Measurements from ENCODE around the gene SPAG17. TPM values are rescaled to one million over a fixed set of nuclear protein-coding genes. Genes with fewer than 3 reads are reported as not detected.

Gene SPAG17
- total RNA-seq, 2 experiments from 2014 or later, result not detected

DNA sequence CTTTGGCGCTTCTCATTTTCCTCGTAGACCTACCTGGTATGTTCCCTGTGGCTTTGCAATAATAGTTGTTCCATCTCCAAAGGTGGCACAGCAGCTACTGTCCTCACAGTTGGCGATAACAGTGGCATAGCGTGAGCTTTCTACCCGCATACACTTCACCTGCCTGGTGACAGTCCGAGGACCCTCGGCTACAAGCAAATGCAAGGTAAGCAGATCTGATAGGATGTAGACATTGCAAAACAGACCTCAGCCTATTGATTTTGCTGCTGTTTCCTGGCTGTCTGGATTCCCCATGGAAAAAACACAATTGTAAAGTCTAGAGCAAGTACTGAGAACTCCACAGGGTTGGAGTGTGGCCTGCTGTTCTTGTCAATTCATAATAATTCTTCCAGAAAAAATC, 177.0 kb downstream of the SPAG17 start:
- Histone ChIP-seq H3K4me2 (ENCODE audit: low read length) (no peak overlapping the region), H3K9me3 (ENCODE audit: low read length) (no peaks in the 10 kb centered on the region), H4K20me1 (ENCODE audit: insufficient read depth, low read length) (no peaks in the 10 kb centered on the region), H2AFZ (ENCODE audit: low read length) (no peak overlapping the region), H3K36me3 (ENCODE audit: insufficient read depth, low read length) (no peaks in the 10 kb centered on the region), H3K4me1 (ENCODE audit: insufficient read depth, low read length, poor library complexity, severe bottlenecking) (no peaks in the 10 kb centered on the region), H3K4me3 (ENCODE audit: low read depth, low read length, poor library complexity, severe bottlenecking) (no peak overlapping the region), H3K27ac (ENCODE audit: low read depth, low read length, poor library complexity, severe bottlenecking) (no peak overlapping the region), H3K79me2 (ENCODE audit: insufficient read depth, low read depth, low read length) (no peaks in the 10 kb centered on the region), H3K9me2 (ENCODE audit: insufficient read depth, low read length) (no peaks in the 10 kb centered on the region)
- intact Hi-C loops (cut with micrococcal nuclease; ENCODE audit: unreplicated experiment), result no loop called here
- POLR2A ChIA-PET, result no interaction called here
- no peak for TF ChIP-seq EZH2phosphoT487 (IDR thresholded peaks at IDR 0.05; ENCODE audit: borderline replicate concordance, low read depth, low read length)
- TF ChIP-seq CTCF (conservative IDR thresholded peaks at IDR 0.05; ENCODE audit: low read length), result no peak
- no TSS peak for BruUV-seq (replicated peaks)
- CTCF ChIA-PET (ENCODE audit: unreplicated experiment), result no interaction called here
- no peak for DNase-seq (ENCODE audit: low spot score)

GRCh38 chr1:118007391-118007790, 177.6 kb downstream of the SPAG17 start:
- CTCF ChIA-PET (ENCODE audit: unreplicated experiment), result no interaction called here
- POLR2A ChIA-PET, result no interaction called here

DNA sequence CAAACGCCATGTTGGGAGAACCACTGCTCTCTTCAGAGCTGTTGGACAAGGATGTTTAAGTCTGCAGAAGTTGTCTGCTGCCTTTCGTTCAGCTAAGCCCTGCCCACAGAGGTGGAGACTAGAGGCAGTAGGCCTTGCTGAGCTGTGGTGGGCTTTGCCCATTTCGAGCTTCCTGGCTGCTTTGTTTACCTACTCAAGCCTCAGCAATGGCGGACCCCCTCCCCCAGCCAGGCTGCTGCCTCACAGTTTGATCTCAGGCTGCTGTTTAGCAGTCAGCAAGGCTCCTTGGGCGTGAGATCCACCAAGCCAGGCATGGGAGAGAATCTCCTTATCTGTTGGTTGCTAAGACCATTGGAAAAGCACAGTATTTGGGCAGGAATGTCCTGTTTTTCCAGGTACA, 180.7 kb downstream of the SPAG17 start:
- DNase-seq (ENCODE audit: low spot score), result no peak
- Histone ChIP-seq H3K4me1 (ENCODE audit: insufficient read depth, low read length, poor library complexity, severe bottlenecking) (no peaks in the 10 kb centered on the region), H3K9me3 (ENCODE audit: low read length) (no peaks in the 10 kb centered on the region), H2AFZ (ENCODE audit: low read length) (no peak overlapping the region), H3K4me2 (ENCODE audit: low read length) (no peak overlapping the region), H3K9me2 (ENCODE audit: insufficient read depth, low read length) (no peaks in the 10 kb centered on the region), H3K27ac (ENCODE audit: low read depth, low read length, poor library complexity, severe bottlenecking) (no peak overlapping the region), H3K4me3 (ENCODE audit: low read depth, low read length, poor library complexity, severe bottlenecking) (no peak overlapping the region), H3K36me3 (ENCODE audit: insufficient read depth, low read length) (no peaks in the 10 kb centered on the region), H4K20me1 (ENCODE audit: insufficient read depth, low read length) (no peaks in the 10 kb centered on the region), H3K79me2 (ENCODE audit: insufficient read depth, low read depth, low read length) (no peaks in the 10 kb centered on the region)
- no peak for TF ChIP-seq CTCF (conservative IDR thresholded peaks at IDR 0.05; ENCODE audit: low read length)
- TF ChIP-seq EZH2phosphoT487 (IDR thresholded peaks at IDR 0.05; ENCODE audit: borderline replicate concordance, low read depth, low read length), result no peak
- ChIA-PET POLR2A (no interaction called here), CTCF (ENCODE audit: unreplicated experiment) (no interaction called here)
- intact Hi-C loops (cut with micrococcal nuclease; ENCODE audit: unreplicated experiment), result no loop called here
- no TSS peak for BruUV-seq (replicated peaks)

More at GRCh38 chr1:118007391-118007790, 177.6 kb downstream of the SPAG17 start:
- no peak for DNase-seq (ENCODE audit: low spot score)
- no peak overlapping the region for H3K27ac ChIP-seq (ENCODE audit: low read depth, low read length, poor library complexity, severe bottlenecking)
- no peaks in the 10 kb centered on the region for H4K20me1 ChIP-seq (ENCODE audit: insufficient read depth, low read length)
- intact Hi-C loops (cut with micrococcal nuclease; ENCODE audit: unreplicated experiment), result no loop called here
- no peak overlapping the region for H2AFZ ChIP-seq (ENCODE audit: low read length)
- H3K36me3 ChIP-seq (ENCODE audit: insufficient read depth, low read length), result no peaks in the 10 kb centered on the region
- H3K4me2 ChIP-seq (ENCODE audit: low read length), result no peak overlapping the region
- H3K9me3 ChIP-seq (ENCODE audit: low read length), result no peaks in the 10 kb centered on the region
- BruUV-seq (replicated peaks), result no TSS peak
- no peak overlapping the region for H3K4me3 ChIP-seq (ENCODE audit: low read depth, low read length, poor library complexity, severe bottlenecking)
- H3K9me2 ChIP-seq (ENCODE audit: insufficient read depth, low read length), result no peaks in the 10 kb centered on the region
- no peaks in the 10 kb centered on the region for H3K79me2 ChIP-seq (ENCODE audit: insufficient read depth, low read depth, low read length)
- no peaks in the 10 kb centered on the region for H3K4me1 ChIP-seq (ENCODE audit: insufficient read depth, low read length, poor library complexity, severe bottlenecking)
- TF ChIP-seq CTCF (conservative IDR thresholded peaks at IDR 0.05; ENCODE audit: low read length), result no peak
- TF ChIP-seq EZH2phosphoT487 (IDR thresholded peaks at IDR 0.05; ENCODE audit: borderline replicate concordance, low read depth, low read length), result no peak

All from OCI-LY7 (cell line).